ENCODE data around the gene APLN. TPM values are rescaled to one million over a fixed set of nuclear protein-coding genes. Genes with fewer than 3 reads are reported as not detected.
A peak's percentile ranks its signal among the peaks of the same experiment; 100 is the strongest.

Gene APLN
- total and polyA plus RNA-seq, 2 donors (not counting 1 experiment from before 2014, with no cell fraction given), result 0.17 to 2.4 TPM

DNA sequence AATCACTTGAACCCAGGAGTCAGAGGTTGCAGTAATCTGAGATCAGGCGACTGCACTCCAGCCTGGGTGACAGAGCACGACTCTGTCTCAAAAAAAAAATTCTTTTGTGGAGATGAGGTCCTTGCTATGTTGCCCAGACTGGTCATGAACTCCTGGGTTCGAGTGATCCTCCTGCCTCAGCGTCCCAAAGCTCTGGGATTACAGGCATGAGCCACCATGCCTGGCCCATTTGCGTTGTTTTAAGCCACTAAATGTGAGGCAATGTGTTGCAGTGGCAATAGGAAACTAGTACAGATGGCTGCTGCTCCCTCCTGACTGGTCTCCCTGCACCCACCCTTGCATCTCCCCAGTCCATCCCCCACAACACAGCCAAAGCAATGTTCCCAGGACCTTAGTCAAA, 40.0 kb upstream of the APLN start:
- no peaks in the 10 kb centered on the region for H3K36me3 ChIP-seq (ENCODE audit: control insufficient read depth, insufficient read depth, low read length)
- no peak for DNase-seq (ENCODE audit: low read depth in 2 of 2)
- H3K9ac ChIP-seq (ENCODE audit: insufficient read depth, low read length), result no peak overlapping the region
- H3K9me3 ChIP-seq (ENCODE audit: control insufficient read depth, insufficient read depth, low read depth, low read length), result no peaks in the 10 kb centered on the region
- TF ChIP-seq, protein P1, sequence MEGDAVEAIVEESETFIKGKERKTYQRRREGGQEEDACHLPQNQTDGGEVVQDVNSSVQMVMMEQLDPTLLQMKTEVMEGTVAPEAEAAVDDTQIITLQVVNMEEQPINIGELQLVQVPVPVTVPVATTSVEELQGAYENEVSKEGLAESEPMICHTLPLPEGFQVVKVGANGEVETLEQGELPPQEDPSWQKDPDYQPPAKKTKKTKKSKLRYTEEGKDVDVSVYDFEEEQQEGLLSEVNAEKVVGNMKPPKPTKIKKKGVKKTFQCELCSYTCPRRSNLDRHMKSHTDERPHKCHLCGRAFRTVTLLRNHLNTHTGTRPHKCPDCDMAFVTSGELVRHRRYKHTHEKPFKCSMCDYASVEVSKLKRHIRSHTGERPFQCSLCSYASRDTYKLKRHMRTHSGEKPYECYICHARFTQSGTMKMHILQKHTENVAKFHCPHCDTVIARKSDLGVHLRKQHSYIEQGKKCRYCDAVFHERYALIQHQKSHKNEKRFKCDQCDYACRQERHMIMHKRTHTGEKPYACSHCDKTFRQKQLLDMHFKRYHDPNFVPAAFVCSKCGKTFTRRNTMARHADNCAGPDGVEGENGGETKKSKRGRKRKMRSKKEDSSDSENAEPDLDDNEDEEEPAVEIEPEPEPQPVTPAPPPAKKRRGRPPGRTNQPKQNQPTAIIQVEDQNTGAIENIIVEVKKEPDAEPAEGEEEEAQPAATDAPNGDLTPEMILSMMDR (conservative IDR thresholded peaks at IDR 0.05 in 1 of 2, IDR thresholded peaks at IDR 0.05 in 1 of 2; ENCODE audit: low read depth in 1 of 2, low read length in 2 of 2), result no peak
- no peak for TF ChIP-seq EZH2 (IDR thresholded peaks at IDR 0.05; ENCODE audit: low read length, missing control alignments)
- H3K27me3 ChIP-seq (ENCODE audit: control insufficient read depth, insufficient read depth, low read length), result no peaks in the 10 kb centered on the region
- H2AFZ ChIP-seq (ENCODE audit: low read length), result no peak overlapping the region
- no peak overlapping the region for H3K4me3 ChIP-seq (replicated peaks in 1 of 4; ENCODE audit: control extremely low read depth in 1 of 4, insufficient read depth in 1 of 4, low read depth in 3 of 4, low read length in 4 of 4)
- no peaks in the 10 kb centered on the region for H3K4me1 ChIP-seq (ENCODE audit: control insufficient read depth, extremely low read depth, insufficient read depth, low read length)
- no peaks in the 10 kb centered on the region for H4K20me1 ChIP-seq (ENCODE audit: control insufficient read depth, extremely low read depth, insufficient read depth, low read length)
- H3K4me2 ChIP-seq (ENCODE audit: extremely low read depth, insufficient read depth, low read length), result no peak overlapping the region
- H3K27ac ChIP-seq (ENCODE audit: insufficient read depth, low read length), result no peak overlapping the region
- no peaks in the 10 kb centered on the region for H3K79me2 ChIP-seq (ENCODE audit: control insufficient read depth, insufficient read depth, low read length)

DNA sequence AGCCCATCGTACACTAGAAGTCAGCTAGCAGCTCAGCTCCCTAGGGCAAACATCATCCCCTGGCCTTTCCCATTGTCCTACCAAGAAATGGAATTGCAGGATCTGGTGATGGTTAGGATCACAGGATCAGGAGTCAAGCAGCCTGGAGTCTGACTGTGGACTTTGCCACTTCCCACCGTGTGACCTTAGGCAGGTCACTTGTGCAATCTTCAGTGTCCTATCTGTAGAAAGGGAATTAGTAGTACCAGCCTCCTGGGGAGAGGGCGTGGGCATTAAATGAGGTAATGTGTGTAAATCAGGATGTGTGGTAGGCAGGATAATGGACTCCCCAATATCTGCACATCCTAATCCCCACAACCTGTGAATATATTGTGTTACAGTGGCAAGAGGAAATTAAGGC, 38.6 kb upstream of the APLN start:
- Histone ChIP-seq H3K27me3 (ENCODE audit: control insufficient read depth, insufficient read depth, low read length) (no peaks in the 10 kb centered on the region), H3K27ac (ENCODE audit: insufficient read depth, low read length) (no peak overlapping the region), H3K4me2 (ENCODE audit: extremely low read depth, insufficient read depth, low read length) (no peak overlapping the region), H3K79me2 (ENCODE audit: control insufficient read depth, insufficient read depth, low read length) (no peaks in the 10 kb centered on the region), H3K9me3 (ENCODE audit: control insufficient read depth, insufficient read depth, low read depth, low read length) (no peaks in the 10 kb centered on the region), H3K4me1 (ENCODE audit: control insufficient read depth, extremely low read depth, insufficient read depth, low read length) (no peaks in the 10 kb centered on the region), H4K20me1 (ENCODE audit: control insufficient read depth, extremely low read depth, insufficient read depth, low read length) (no peaks in the 10 kb centered on the region), H2AFZ (ENCODE audit: low read length) (no peak overlapping the region), H3K4me3 (replicated peaks in 1 of 4; ENCODE audit: control extremely low read depth in 1 of 4, insufficient read depth in 1 of 4, low read depth in 3 of 4, low read length in 4 of 4) (no peak overlapping the region), H3K9ac (ENCODE audit: insufficient read depth, low read length) (no peak overlapping the region), H3K36me3 (ENCODE audit: control insufficient read depth, insufficient read depth, low read length) (no peaks in the 10 kb centered on the region)
- TF ChIP-seq, protein P1 (conservative IDR thresholded peaks at IDR 0.05 in 1 of 2, IDR thresholded peaks at IDR 0.05 in 1 of 2; ENCODE audit: low read depth in 1 of 2, low read length in 2 of 2), result no peak
- TF ChIP-seq EZH2 (IDR thresholded peaks at IDR 0.05; ENCODE audit: low read length, missing control alignments), result no peak
- DNase-seq (ENCODE audit: low read depth in 2 of 2), result no peak

DNA sequence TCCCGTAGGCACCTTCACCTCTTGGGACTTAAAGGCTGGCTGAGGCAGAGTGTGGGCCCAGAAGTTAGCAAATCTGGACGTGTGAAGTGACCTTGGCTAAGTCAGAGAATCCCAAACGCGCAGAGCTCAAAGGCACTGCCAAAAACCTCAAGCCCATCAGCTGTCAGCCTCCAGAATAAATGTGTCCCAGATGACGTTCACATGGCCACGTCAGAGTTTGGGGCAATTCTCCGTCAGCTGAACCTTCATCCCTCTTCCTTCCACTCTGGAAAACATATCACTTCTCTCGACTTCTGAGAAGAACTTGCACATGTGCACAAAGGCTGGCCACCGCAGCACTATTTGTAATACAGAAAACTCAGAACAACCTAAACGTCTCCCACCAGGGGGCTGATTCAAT, 35.7 kb upstream of the APLN start:
- no peak overlapping the region for H3K27ac ChIP-seq (ENCODE audit: insufficient read depth, low read length)
- no peaks in the 10 kb centered on the region for H4K20me1 ChIP-seq (ENCODE audit: control insufficient read depth, extremely low read depth, insufficient read depth, low read length)
- H2AFZ ChIP-seq (ENCODE audit: low read length), result no peak overlapping the region
- TF ChIP-seq EZH2 (IDR thresholded peaks at IDR 0.05; ENCODE audit: low read length, missing control alignments), result no peak
- TF ChIP-seq, protein P1 (conservative IDR thresholded peaks at IDR 0.05 in 1 of 2, IDR thresholded peaks at IDR 0.05 in 1 of 2; ENCODE audit: low read depth in 1 of 2, low read length in 2 of 2), result no peak
- no peak overlapping the region for H3K4me3 ChIP-seq (replicated peaks in 1 of 4; ENCODE audit: control extremely low read depth in 1 of 4, insufficient read depth in 1 of 4, low read depth in 3 of 4, low read length in 4 of 4)
- DNase-seq (ENCODE audit: low read depth in 2 of 2), result peak; percentile 14 to 75
- H3K36me3 ChIP-seq (ENCODE audit: control insufficient read depth, insufficient read depth, low read length), result no peaks in the 10 kb centered on the region
- no peak overlapping the region for H3K9ac ChIP-seq (ENCODE audit: insufficient read depth, low read length)
- no peak overlapping the region for H3K4me2 ChIP-seq (ENCODE audit: extremely low read depth, insufficient read depth, low read length)
- no peaks in the 10 kb centered on the region for H3K4me1 ChIP-seq (ENCODE audit: control insufficient read depth, extremely low read depth, insufficient read depth, low read length)
- H3K27me3 ChIP-seq (ENCODE audit: control insufficient read depth, insufficient read depth, low read length), result no peaks in the 10 kb centered on the region
- H3K79me2 ChIP-seq (ENCODE audit: control insufficient read depth, insufficient read depth, low read length), result no peaks in the 10 kb centered on the region
- no peaks in the 10 kb centered on the region for H3K9me3 ChIP-seq (ENCODE audit: control insufficient read depth, insufficient read depth, low read depth, low read length)

Data from fibroblast of lung (primary cell).